Lower leg skin (tissue), 4 donors: Measurements from ENCODE around the gene TFE3. TPM values are rescaled to one million over a fixed set of nuclear protein-coding genes. Genes with fewer than 3 reads are reported as not detected.

ENCODE experiments used
- DNase-seq, 2 donors: peaks; one replicate each; pipeline ENCODE4 v3.0.0-alpha.2; 2019; ENCODE audit warnings: low spot score in 2 of 2
- H3K4me3 ChIP-seq: fragments of 200-600 bp; sonication (generic); 2 replicates; pipeline ENCODE4 v1.5.1; 2017; ENCODE audit warnings: mild to moderate bottlenecking, low read depth; ENCODE audit not compliant: poor library complexity, severe bottlenecking
- CTCF ChIP-seq, 3 donors: fragments of 450-650 bp; IDR thresholded peaks; one replicate each; pipeline ENCODE4 v1.5.1; 2016; ENCODE audit warnings: antibody characterized with exemption in 3 of 3, mild to moderate bottlenecking in 3 of 3, moderate library complexity in 2 of 3
- POLR2A ChIP-seq, 2 donors: fragments of 450-650 bp; IDR thresholded peaks; one replicate each; pipeline ENCODE4 v1.6.1; 2016 to 2017; ENCODE audit warnings: antibody characterized with exemption in 2 of 2, mild to moderate bottlenecking in 1 of 2, moderate library complexity in 1 of 2
- WGBS, 2 donors: methylation state at CpG; one replicate each; pipeline ENCODE4 v1.1.5; 2018; 5-methylcytosine and 5-hydroxymethylcytosine counted together
- intact Hi-C: fragments of 100-400 bp; cut with DNase I; formaldehyde crosslinking; loops from one replicate; pipeline ENCODE4 v1.15.0; 2023; ENCODE audit warnings: low total_unique reads
- total RNA-seq, 4 donors: library from RNA; depleted of rRNA; stranded (reverse); fragments of >200 nt; gene quantifications; one replicate each; pipeline ENCODE4 v1.1.0, GENCODE V29; 2016

The TFE3 gene
- total RNA-seq, 4 donors from 2014 or later = 37.1 to 55.9 (median 53.6) TPM

DNA sequence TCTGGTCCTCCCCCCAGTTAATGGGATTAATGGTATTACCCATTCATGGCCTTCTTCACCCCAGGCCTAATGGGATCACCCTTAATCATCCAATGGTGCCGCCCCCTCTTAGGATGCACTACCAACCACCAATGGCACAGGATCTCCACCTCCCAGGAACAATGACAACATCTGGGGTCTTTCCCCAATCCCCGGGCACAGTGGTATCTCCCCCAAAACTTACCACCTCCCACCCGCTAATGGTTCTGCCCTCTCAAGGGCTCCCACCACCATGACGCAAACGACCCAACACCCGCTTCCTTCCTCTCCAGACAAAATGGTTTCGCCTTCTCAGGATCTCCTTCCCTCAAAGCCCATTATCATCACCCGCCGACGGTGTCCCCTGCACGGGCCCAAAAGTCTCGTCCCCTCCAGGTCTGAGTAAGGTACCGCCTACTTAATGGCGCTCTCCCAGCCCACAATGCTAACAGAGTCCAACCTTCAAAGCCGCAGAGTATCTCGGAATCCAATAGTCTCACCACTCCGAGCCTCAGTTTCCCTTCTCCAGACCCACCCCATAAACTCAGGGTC lies 41.6 kb downstream of the TFE3 start:
- WGBS, 2 donors = 3 to 36% methylated on average over 16 to 17 of the region's 17 CpGs
- DNase-seq = no peak
- TF ChIP-seq POLR2A (IDR thresholded peaks at IDR 0.05) (no peak), CTCF (IDR thresholded peaks at IDR 0.05) (no peak)
- intact Hi-C loops = no loop called here
- H3K4me3 ChIP-seq = peak overlapping the region; percentile 52

GRCh38 chrX:49000636-49001035 lies 42.5 kb downstream of the TFE3 start:
- WGBS, 2 donors = 74 to 97% methylated on average over 4 of the region's 4 CpGs
- no peak overlapping the region for H3K4me3 ChIP-seq
- TF ChIP-seq POLR2A (IDR thresholded peaks at IDR 0.05) (no peak), CTCF (IDR thresholded peaks at IDR 0.05) (no peak)
- intact Hi-C loops = no loop called here
- DNase-seq = no peak

DNA sequence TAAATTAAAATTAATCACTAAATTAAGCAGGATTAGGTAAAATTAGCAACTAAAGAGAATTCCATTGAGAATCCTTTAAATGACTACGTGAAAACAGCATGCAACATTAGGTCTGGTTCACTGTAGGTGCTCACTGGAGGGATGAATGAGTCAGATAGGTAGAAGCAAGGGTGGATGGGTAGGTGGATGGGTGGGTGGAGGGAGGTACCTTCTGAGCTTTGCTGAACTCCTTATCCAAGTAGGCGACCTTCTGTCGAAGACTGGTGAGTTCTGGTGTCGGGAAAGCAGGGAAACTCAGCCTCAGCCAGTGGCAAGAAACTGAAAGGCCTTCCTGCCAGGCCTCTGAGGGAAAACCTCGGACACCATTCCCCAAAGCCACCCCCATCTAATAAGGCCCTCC lies 44.1 kb downstream of the TFE3 start:
- intact Hi-C loops = no loop called here
- no peak for TF ChIP-seq CTCF (IDR thresholded peaks at IDR 0.05)
- no peak for TF ChIP-seq POLR2A (IDR thresholded peaks at IDR 0.05)
- no peak for DNase-seq
- WGBS, 2 donors = 83% methylated on average over 4 to 5 of the region's 5 CpGs
- no peak overlapping the region for H3K4me3 ChIP-seq

GRCh38 chrX:48998391-48998790 lies 44.8 kb downstream of the TFE3 start:
- WGBS, 2 donors = 78 to 84% methylated on average over 3 to 4 of the region's 4 CpGs

GRCh38 chrX:48997865-48998264 lies 45.3 kb downstream of the TFE3 start:
- no peak for DNase-seq
- H3K4me3 ChIP-seq = no peak overlapping the region
- intact Hi-C loops = no loop called here
- WGBS, 2 donors = 58 to 59% methylated on average over 1 of the region's 1 CpG
- no peak for TF ChIP-seq CTCF (IDR thresholded peaks at IDR 0.05)
- TF ChIP-seq POLR2A (IDR thresholded peaks at IDR 0.05) = no peak

More at GRCh38 chrX:48998391-48998790, 44.8 kb downstream of the TFE3 start:
- TF ChIP-seq POLR2A (IDR thresholded peaks at IDR 0.05) (no peak), CTCF (IDR thresholded peaks at IDR 0.05) (no peak)
- intact Hi-C loops = no loop called here
- H3K4me3 ChIP-seq = no peak overlapping the region
- DNase-seq = no peak

GRCh38 chrX:48997455-48997854 lies 45.7 kb downstream of the TFE3 start:
- no peak overlapping the region for H3K4me3 ChIP-seq
- TF ChIP-seq CTCF (IDR thresholded peaks at IDR 0.05) (no peak), POLR2A (IDR thresholded peaks at IDR 0.05) (no peak)
- intact Hi-C loops = no loop called here
- DNase-seq = no peak
- WGBS, 2 donors = 85 to 94% methylated on average over 3 of the region's 3 CpGs
